Endothelial cell (in vitro differentiated cells): Measurements from ENCODE around the gene TPSAB1. TPM values are rescaled to one million over a fixed set of nuclear protein-coding genes. Genes with fewer than 3 reads are reported as not detected.

Experiments used
- DNase-seq: peaks from one replicate; pipeline ENCODE4 v3.0.0; 2021; ENCODE audit warnings: low spot score
- H3K27ac Mint-ChIP-seq: one replicate; pipeline ENCODE4 v1.8.0; 2021; ENCODE audit warnings: mixed read lengths, inconsistent platforms; ENCODE audit not compliant: unreplicated experiment
- H3K27me3 Mint-ChIP-seq: one replicate; pipeline ENCODE4 v1.8.0; 2021; ENCODE audit warnings: mild to moderate bottlenecking, moderate library complexity, mixed read lengths, inconsistent platforms; ENCODE audit not compliant: unreplicated experiment
- H3K36me3 Mint-ChIP-seq: one replicate; pipeline ENCODE4 v1.8.0; 2021; ENCODE audit warnings: mild to moderate bottlenecking, low read depth, mixed read lengths, inconsistent platforms; ENCODE audit not compliant: unreplicated experiment
- H3K4me1 Mint-ChIP-seq: one replicate; pipeline ENCODE4 v1.8.0; 2021; ENCODE audit warnings: mild to moderate bottlenecking, mixed read lengths, inconsistent platforms; ENCODE audit not compliant: unreplicated experiment
- H3K4me3 Mint-ChIP-seq: one replicate; pipeline ENCODE4 v1.8.0; 2021; ENCODE audit warnings: mild to moderate bottlenecking, mixed read lengths, inconsistent platforms; ENCODE audit not compliant: unreplicated experiment
- H3K9me3 Mint-ChIP-seq: one replicate; pipeline ENCODE4 v1.8.0; 2021; ENCODE audit warnings: mixed read lengths, inconsistent platforms; ENCODE audit not compliant: unreplicated experiment
- CTCF ChIP-seq: fragments of 200-600 bp; sonication (generic); IDR thresholded peaks from one replicate; pipeline ENCODE4 v1.5.0; 2021; ENCODE audit warnings: antibody characterized with exemption; ENCODE audit not compliant: unreplicated experiment
- total RNA-seq: library from RNA; stranded (reverse); fragmentation: NEBNext Ultra II Directional; extraction: Animal tissue kit (Norgen Biotek cat#: 25700); gene quantifications from one replicate; pipeline ENCODE4 v1.2.1, GENCODE V29; 2021; ENCODE audit not compliant: unreplicated experiment

Gene TPSAB1
- total RNA-seq, 1 donor from 2014 or later, result not detected

GRCh38 chr16:1218061-1218929 is 22.2 kb upstream of the TPSAB1 start:
- TF ChIP-seq CTCF, result no peak
- no peak overlapping the region for H3K4me3 Mint-ChIP-seq
- no peak for DNase-seq
- no peaks in the 10 kb centered on the region for H3K9me3 Mint-ChIP-seq
- no peaks in the 10 kb centered on the region for H3K4me1 Mint-ChIP-seq
- no peaks in the 10 kb centered on the region for H3K36me3 Mint-ChIP-seq
- no peaks in the 10 kb centered on the region for H3K27me3 Mint-ChIP-seq
- H3K27ac Mint-ChIP-seq, result no peak overlapping the region

- no peaks in the 10 kb centered on the region for H3K36me3 Mint-ChIP-seq
- peaks cover 3% of the 10 kb centered on the region for H3K27me3 Mint-ChIP-seq
- H3K27ac Mint-ChIP-seq, result no peak overlapping the region
- TF ChIP-seq CTCF, result no peak
- H3K9me3 Mint-ChIP-seq, result no peaks in the 10 kb centered on the region
- no peak overlapping the region for H3K4me3 Mint-ChIP-seq
- no peak for DNase-seq
- H3K4me1 Mint-ChIP-seq, result no peaks in the 10 kb centered on the region
Observed at GRCh38 chr16:1218930-1219611, 21.4 kb upstream of the TPSAB1 start.

GRCh38 chr16:1220098-1220728 is 20.3 kb upstream of the TPSAB1 start:
- Mint-ChIP-seq H3K9me3 (no peaks in the 10 kb centered on the region), H3K4me1 (no peaks in the 10 kb centered on the region), H3K4me3 (no peak overlapping the region), H3K27me3 (peaks cover 3% of the 10 kb centered on the region), H3K36me3 (no peaks in the 10 kb centered on the region), H3K27ac (no peak overlapping the region)
- no peak for TF ChIP-seq CTCF
- no peak for DNase-seq

GRCh38 chr16:1220841-1221627 is 19.5 kb upstream of the TPSAB1 start:
- Mint-ChIP-seq H3K27ac (no peak overlapping the region), H3K36me3 (no peaks in the 10 kb centered on the region), H3K4me3 (peak overlapping the region; percentile 38), H3K27me3 (peaks cover 7% of the 10 kb centered on the region), H3K4me1 (no peaks in the 10 kb centered on the region), H3K9me3 (no peaks in the 10 kb centered on the region)
- no peak for DNase-seq
- no peak for TF ChIP-seq CTCF
